Muscle of leg (tissue), 11 donors: ENCODE measurements around the gene SRD5A3. TPM values are rescaled to one million over a fixed set of nuclear protein-coding genes. Genes with fewer than 3 reads are reported as not detected.
"Not testable (repeated sequence)": the region's sequence is repeated elsewhere in the genome, so short reads cannot be mapped to it uniquely, and the experiment has no call there.

Experiments used
- DNase-seq: peaks from one replicate; pipeline ENCODE4 v3.0.0; 2013
- H3K27ac ChIP-seq: one replicate; pipeline ENCODE4 v1.5.1; 2013; ENCODE audit warnings: mild to moderate bottlenecking, low read length, control low read depth
- H3K27me3 ChIP-seq: one replicate; pipeline ENCODE4 v1.6.1; 2013; ENCODE audit warnings: low read length; ENCODE audit not compliant: control insufficient read depth, insufficient read depth
- H3K36me3 ChIP-seq: one replicate; pipeline ENCODE4 v1.6.1; 2013; ENCODE audit warnings: low read length; ENCODE audit not compliant: control insufficient read depth, insufficient read depth
- H3K4me1 ChIP-seq: one replicate; pipeline ENCODE4 v1.6.1; 2013; ENCODE audit warnings: low read length; ENCODE audit not compliant: control insufficient read depth, insufficient read depth
- H3K4me3 ChIP-seq: one replicate; pipeline ENCODE4 v1.5.1; 2013; ENCODE audit warnings: low read length, control low read depth
- H3K9me3 ChIP-seq: replicated peaks from 2 replicates; pipeline ENCODE4 v1.6.1; 2013; ENCODE audit warnings: low read depth, low read length; ENCODE audit not compliant: control insufficient read depth
- WGBS: methylation state at CpG from one replicate; pipeline ENCODE4 v1.1.5; 2013; ENCODE audit warnings: missing lambda C conversion rate; ENCODE audit not compliant: insufficient coverage; 5-methylcytosine and 5-hydroxymethylcytosine counted together
- polyA plus RNA-seq, 8 donors: library from polyadenylated mRNA; unstranded; fragments of 120-200 nt; gene quantifications; one replicate each; pipeline versions ENCODE4 v1.2.1 to v1.2.3, GENCODE V29; 2013; ENCODE audit warnings: inconsistent platforms in 1 of 8, low replicate concordance in 1 of 8; ENCODE audit not compliant: insufficient read length in 8 of 8, insufficient read depth in 1 of 8
- total RNA-seq: library from RNA; stranded (reverse); fragments of 120-200 nt; gene quantifications from one replicate; pipeline ENCODE4 v1.2.4, GENCODE V29; 2013

The SRD5A3 gene
- total and polyA plus RNA-seq, 9 donors: 11.1 to 22.2 (median 13.7) TPM

- H3K36me3 ChIP-seq: peaks cover 4% of the 10 kb centered on the region
- H3K27me3 ChIP-seq: no peaks in the 10 kb centered on the region
- DNase-seq: no peak
- 88% methylated on average over 1 of the region's 5 CpGs for WGBS
- H3K9me3 ChIP-seq: no peaks in the 10 kb centered on the region
- no peak overlapping the region for H3K4me3 ChIP-seq
- H3K4me1 ChIP-seq: no peaks in the 10 kb centered on the region
- H3K27ac ChIP-seq: no peak overlapping the region
Observed at GRCh38 chr4:55356991-55357461, 11.0 kb downstream of the SRD5A3 start.

- Histone ChIP-seq H3K27me3 (no peaks in the 10 kb centered on the region), H3K27ac (no peak overlapping the region), H3K4me3 (no peak overlapping the region), H3K9me3 (no peaks in the 10 kb centered on the region), H3K36me3 (peaks cover 4% of the 10 kb centered on the region), H3K4me1 (no peaks in the 10 kb centered on the region)
- no peak for DNase-seq
- WGBS: no CpG with 5 or more reads among the region's 2 CpGs
Observed at GRCh38 chr4:55358246-55358645, 12.2 kb downstream of the SRD5A3 start.

GRCh38 chr4:55358668-55359067, 12.6 kb downstream of the SRD5A3 start:
- Histone ChIP-seq H3K36me3 (peaks cover 4% of the 10 kb centered on the region), H3K27ac (no peak overlapping the region), H3K27me3 (no peaks in the 10 kb centered on the region), H3K9me3 (no peaks in the 10 kb centered on the region), H3K4me1 (no peaks in the 10 kb centered on the region), H3K4me3 (no peak overlapping the region)
- no peak for DNase-seq
- no CpG with 5 or more reads among the region's 2 CpGs for WGBS

DNA sequence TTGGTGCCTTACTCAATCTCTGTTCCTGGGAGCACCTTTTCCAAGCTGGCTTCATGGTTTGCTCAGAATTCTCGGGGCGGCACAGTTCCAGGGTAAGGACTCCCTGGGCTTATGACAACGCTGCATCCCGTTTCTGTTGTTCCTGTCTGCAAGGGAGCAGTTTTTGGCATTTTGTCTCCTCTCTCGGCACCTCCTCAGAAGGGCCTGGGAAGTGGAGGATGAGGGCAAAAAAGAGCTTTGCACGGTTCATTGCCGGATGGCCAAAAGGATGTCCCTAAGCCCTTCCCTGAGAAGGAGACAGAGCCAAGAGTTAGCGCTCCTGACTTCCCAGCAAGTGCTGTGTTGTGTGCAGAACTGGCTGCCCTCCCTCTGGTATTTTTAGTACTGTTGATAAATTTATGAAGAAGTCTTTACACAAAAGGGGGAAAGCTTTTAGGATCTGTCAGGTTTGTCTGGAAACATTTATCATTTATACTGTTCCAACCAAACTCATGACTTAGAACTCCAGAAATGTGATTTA, 13.4 kb downstream of the SRD5A3 start:
- no peak for DNase-seq
- no peaks in the 10 kb centered on the region for H3K27me3 ChIP-seq
- no peak overlapping the region for H3K4me3 ChIP-seq
- no peaks in the 10 kb centered on the region for H3K9me3 ChIP-seq
- no peaks in the 10 kb centered on the region for H3K4me1 ChIP-seq
- H3K36me3 ChIP-seq: peaks cover 4% of the 10 kb centered on the region
- 82% methylated on average over 4 of the region's 8 CpGs for WGBS
- no peak overlapping the region for H3K27ac ChIP-seq

DNA sequence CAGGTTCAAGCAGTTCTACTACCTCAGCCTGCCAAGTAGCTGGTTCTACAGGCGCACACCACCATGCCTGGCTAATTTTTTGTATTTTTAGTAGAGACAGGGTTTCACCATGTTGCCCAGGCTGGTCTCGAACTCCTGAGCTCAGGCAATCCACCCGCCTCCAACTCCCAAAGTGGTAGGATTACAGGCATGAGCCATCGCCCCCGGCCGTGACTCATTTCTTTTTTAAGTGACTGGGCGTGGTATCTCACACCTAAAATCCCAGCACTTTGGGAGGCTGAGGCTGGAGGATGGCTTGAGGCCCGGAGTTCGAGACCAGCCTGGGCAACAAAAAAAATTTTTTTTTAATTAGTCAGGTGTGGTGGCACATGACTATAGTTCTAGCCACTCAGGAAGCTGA, 16.9 kb downstream of the SRD5A3 start:
- 95% methylated on average over 7 of the region's 9 CpGs for WGBS
- H3K36me3 ChIP-seq: peaks cover 13% of the 10 kb centered on the region
- H3K4me1 ChIP-seq, H3K4me3 ChIP-seq, DNase-seq, H3K27me3 ChIP-seq, H3K27ac ChIP-seq, H3K9me3 ChIP-seq: not testable (repeated sequence)

GRCh38 chr4:55363691-55364351, 17.8 kb downstream of the SRD5A3 start:
- H3K4me1 ChIP-seq: no peaks in the 10 kb centered on the region
- H3K27ac ChIP-seq: no peak overlapping the region
- no peaks in the 10 kb centered on the region for H3K27me3 ChIP-seq
- H3K36me3 ChIP-seq: peaks cover 13% of the 10 kb centered on the region
- no peaks in the 10 kb centered on the region for H3K9me3 ChIP-seq
- H3K4me3 ChIP-seq: no peak overlapping the region
- DNase-seq: no peak
- 95% methylated on average over 2 of the region's 9 CpGs for WGBS

DNA sequence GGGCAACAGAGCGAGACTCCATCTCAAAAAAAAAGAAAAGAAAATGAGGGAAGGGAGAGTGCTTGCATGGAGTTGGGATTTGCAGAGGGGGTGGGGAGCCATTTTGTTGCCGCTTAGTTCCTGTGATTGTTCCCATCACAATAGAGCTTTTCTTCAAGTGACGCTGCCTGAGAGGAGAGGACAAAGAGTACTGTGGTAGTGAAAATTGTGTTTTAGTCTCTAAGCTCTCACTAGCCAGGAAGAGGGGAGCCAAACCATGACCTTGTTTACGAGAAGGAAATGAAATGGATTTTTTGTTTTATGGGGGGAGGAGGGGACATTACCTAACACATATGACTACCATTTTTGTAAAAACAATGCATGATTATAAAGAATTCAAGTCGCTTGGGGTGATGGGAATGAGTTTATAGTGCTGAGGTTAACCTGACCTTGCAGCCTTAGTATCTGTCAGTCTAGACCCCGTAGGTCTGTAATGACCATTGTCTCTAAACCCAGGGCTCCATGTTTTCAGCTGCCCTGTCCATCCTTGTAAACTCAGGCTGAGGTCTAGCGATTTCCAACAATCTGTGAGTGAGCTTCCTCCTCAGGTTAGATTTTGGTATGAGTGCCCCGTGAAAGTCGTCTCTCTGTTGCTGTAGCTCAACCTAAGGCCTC, 18.8 kb downstream of the SRD5A3 start:
- no peak for DNase-seq
- peak overlapping the region; percentile 0 for H3K27ac ChIP-seq
- no peaks in the 10 kb centered on the region for H3K9me3 ChIP-seq
- H3K4me3 ChIP-seq: no peak overlapping the region
- peaks cover 10% of the 10 kb centered on the region for H3K36me3 ChIP-seq
- WGBS: 76% methylated on average over 2 of the region's 9 CpGs
- no peaks in the 10 kb centered on the region for H3K27me3 ChIP-seq
- no peaks in the 10 kb centered on the region for H3K4me1 ChIP-seq

GRCh38 chr4:55365345-55365728, 19.3 kb downstream of the SRD5A3 start:
- Histone ChIP-seq H3K36me3 (peaks cover 12% of the 10 kb centered on the region), H3K27ac (peak overlapping the region; percentile 0)

DNA sequence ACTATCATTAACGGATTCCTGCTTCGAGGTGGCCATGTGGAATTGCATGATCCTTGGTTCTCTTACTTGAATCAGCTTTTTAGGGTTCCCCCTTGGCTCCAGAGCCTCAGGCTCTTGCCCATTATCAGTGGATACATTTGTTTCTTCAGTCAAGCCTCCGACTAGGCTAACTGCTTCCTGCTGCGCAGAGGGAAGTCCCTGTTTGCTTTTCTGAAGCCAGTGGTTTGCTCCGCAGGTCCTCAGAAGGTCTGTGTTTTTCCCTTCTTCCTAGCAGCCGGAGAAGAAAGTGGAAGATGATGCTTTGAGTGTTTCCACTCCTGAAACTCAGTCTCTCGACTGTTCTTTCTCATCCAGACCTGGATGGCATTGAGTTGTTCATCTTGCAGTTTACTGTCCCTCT, 20.6 kb downstream of the SRD5A3 start:
- WGBS: 84% methylated on average over 6 of the region's 7 CpGs
- no peak overlapping the region for H3K27ac ChIP-seq
- no peak for DNase-seq
- H3K36me3 ChIP-seq: peaks cover 12% of the 10 kb centered on the region
- no peak overlapping the region for H3K4me3 ChIP-seq
- H3K4me1 ChIP-seq: no peaks in the 10 kb centered on the region
- no peaks in the 10 kb centered on the region for H3K9me3 ChIP-seq
- H3K27me3 ChIP-seq: no peaks in the 10 kb centered on the region

More at GRCh38 chr4:55365345-55365728, 19.3 kb downstream of the SRD5A3 start:
- WGBS: 89% methylated on average over 4 of the region's 7 CpGs
- no peak for DNase-seq
- Histone ChIP-seq H3K9me3 (no peaks in the 10 kb centered on the region), H3K4me1 (no peaks in the 10 kb centered on the region), H3K4me3 (no peak overlapping the region), H3K27me3 (no peaks in the 10 kb centered on the region)

DNA sequence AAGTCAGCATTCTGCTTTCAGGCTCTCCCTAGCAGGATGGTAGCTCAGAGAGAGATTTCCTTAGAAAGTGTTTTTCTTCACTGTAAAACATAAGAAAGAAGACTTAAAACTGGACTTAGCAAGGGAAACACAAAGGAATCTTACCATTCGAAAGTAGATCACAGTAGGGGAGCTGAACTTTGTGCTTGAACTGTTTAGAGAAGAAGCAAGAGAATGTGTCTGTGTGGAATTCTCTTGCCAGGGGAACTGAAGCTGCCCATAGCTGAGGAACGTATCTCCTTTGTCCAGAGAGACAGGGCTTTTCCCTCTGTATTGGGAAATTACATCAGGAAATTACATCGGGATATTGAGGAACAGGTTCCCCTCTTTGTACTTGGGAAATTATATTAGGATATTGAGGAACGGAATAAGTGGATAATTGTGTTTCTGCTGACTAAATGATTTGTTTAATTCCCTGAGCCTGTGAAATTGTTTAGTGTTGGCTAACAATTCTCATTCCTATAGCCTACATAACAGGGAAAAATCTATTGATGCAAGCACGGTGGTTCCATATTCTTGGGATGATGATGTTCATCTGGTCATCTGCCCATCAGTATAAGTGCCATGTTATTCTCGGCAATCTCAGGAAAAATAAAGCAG, 21.2 kb downstream of the SRD5A3 start:
- DNase-seq: no peak
- H3K9me3 ChIP-seq: no peaks in the 10 kb centered on the region
- H3K4me1 ChIP-seq: no peaks in the 10 kb centered on the region
- WGBS: 96% methylated on average over 3 of the region's 6 CpGs
- no peaks in the 10 kb centered on the region for H3K27me3 ChIP-seq
- no peak overlapping the region for H3K4me3 ChIP-seq
- no peak overlapping the region for H3K27ac ChIP-seq
- peaks cover 12% of the 10 kb centered on the region for H3K36me3 ChIP-seq
